HEK293 (cell line): ENCODE data around the gene ETS2.

Source experiments
- CTCF ChIA-PET: fragments of 350-600 bp; formaldehyde crosslinking; extraction: SDS; loops from one replicate; lab custom pipeline; 2021; ENCODE audit warnings: antibody characterized with exemption; lab: Yijun Ruan, JAX
- POLR2A ChIA-PET: fragments of 300-600 bp; formaldehyde crosslinking; extraction: SDS; loops from one replicate; lab custom pipeline; 2020; ENCODE audit warnings: antibody characterized with exemption, inconsistent platforms; lab: Yijun Ruan, JAX
- H3K27ac ChIP-seq: fragments of 200-500 bp; sonication (Bioruptor generic); 2 replicates; pipeline ENCODE4 v1.5.1; 2014; ENCODE audit warnings: low read depth, low read length, control low read depth, inconsistent platforms; ENCODE audit errors: extremely low read depth
- H3K36me3 ChIP-seq, 2 experiments: fragments of 200-500 bp in 1 of 2; sonication (Bioruptor generic) in 1 of 2; 1 replicate in 1 of 2; 2 replicates in 1 of 2; pipeline ENCODE4 v1.5.1; 2014 to 2017; ENCODE audit warnings: inconsistent platforms in 2 of 2, low read length in 2 of 2; ENCODE audit not compliant: control insufficient read depth in 2 of 2, insufficient read depth in 1 of 2
- H3K4me1 ChIP-seq: fragments of 200-500 bp; sonication (Bioruptor generic); 2 replicates; pipeline ENCODE4 v1.5.1; 2014; ENCODE audit warnings: mild to moderate bottlenecking, low read length, inconsistent platforms; ENCODE audit not compliant: control insufficient read depth, insufficient read depth
- H3K4me3 ChIP-seq: 2 replicates; pipeline ENCODE4 v1.5.1; 2011; ENCODE audit warnings: low read depth, mild to moderate bottlenecking, control low read depth, low read length, moderate library complexity
- H3K9me3 ChIP-seq: fragments of 200-500 bp; sonication (Bioruptor generic); 2 replicates; pipeline ENCODE4 v1.5.1; 2014; ENCODE audit warnings: low read depth, low read length, inconsistent platforms; ENCODE audit not compliant: control insufficient read depth, insufficient read depth
- EGR2 ChIP-seq: fragments of 450-650 bp; formaldehyde crosslinking; IDR thresholded peaks from 2 replicates; pipeline ENCODE4 v1.5.1; 2016; ENCODE audit warnings: low read depth, missing biosample characterization, missing genetic modification characterization
- FEZF1 ChIP-seq: fragments of 450-650 bp; formaldehyde crosslinking; IDR thresholded peaks from 2 replicates; pipeline ENCODE4 v1.5.1; 2016; ENCODE audit warnings: missing biosample characterization, missing genetic modification characterization
- GLI4 ChIP-seq: fragments of 450-650 bp; formaldehyde crosslinking; IDR thresholded peaks from 2 replicates; pipeline ENCODE4 v1.5.1; 2016; ENCODE audit warnings: missing biosample characterization, missing genetic modification characterization
- KLF16 ChIP-seq: fragments of 450-650 bp; formaldehyde crosslinking; IDR thresholded peaks from 2 replicates; pipeline ENCODE4 v1.5.1; 2017; ENCODE audit warnings: missing biosample characterization, missing genetic modification characterization
- KLF8 ChIP-seq: fragments of 450-650 bp; formaldehyde crosslinking; IDR thresholded peaks from 2 replicates; pipeline ENCODE4 v1.5.1; 2016; ENCODE audit warnings: missing biosample characterization, missing genetic modification characterization
- REPIN1 ChIP-seq: fragments of 450-650 bp; formaldehyde crosslinking; IDR thresholded peaks from 2 replicates; pipeline ENCODE4 v1.5.1; 2017; ENCODE audit warnings: missing biosample characterization, missing genetic modification characterization, low read depth
- SP7 ChIP-seq: fragments of 450-650 bp; formaldehyde crosslinking; IDR thresholded peaks from 2 replicates; pipeline ENCODE4 v1.5.1; 2016; ENCODE audit warnings: missing biosample characterization, missing genetic modification characterization
- ZBTB11 ChIP-seq: fragments of 450-650 bp; formaldehyde crosslinking; conservative IDR thresholded peaks from 2 replicates; pipeline ENCODE4 v1.5.1; 2016; ENCODE audit warnings: low read depth, missing biosample characterization, missing genetic modification characterization
- ZBTB17 ChIP-seq: fragments of 450-650 bp; formaldehyde crosslinking; IDR thresholded peaks from 2 replicates; pipeline ENCODE4 v1.5.1; 2016; ENCODE audit warnings: missing biosample characterization, missing genetic modification characterization
- ZBTB7A ChIP-seq: fragments of 450-650 bp; formaldehyde crosslinking; IDR thresholded peaks from 2 replicates; pipeline ENCODE4 v1.5.1; 2016; ENCODE audit warnings: low read depth, missing biosample characterization, missing genetic modification characterization
- ZFP69B ChIP-seq: fragments of 450-650 bp; formaldehyde crosslinking; IDR thresholded peaks from 2 replicates; pipeline ENCODE4 v1.5.1; 2016; ENCODE audit warnings: missing biosample characterization, missing genetic modification characterization
- ZIC2 ChIP-seq: fragments of 450-650 bp; formaldehyde crosslinking; IDR thresholded peaks from 2 replicates; pipeline ENCODE4 v1.5.1; 2016; ENCODE audit warnings: missing biosample characterization, missing genetic modification characterization
- ZNF138 ChIP-seq: fragments of 450-650 bp; formaldehyde crosslinking; IDR thresholded peaks from 2 replicates; pipeline ENCODE4 v1.5.1; 2016; ENCODE audit warnings: missing biosample characterization, missing genetic modification characterization, borderline replicate concordance
- ZNF140 ChIP-seq: fragments of 450-650 bp; formaldehyde crosslinking; IDR thresholded peaks from 2 replicates; pipeline ENCODE4 v1.5.1; 2016; ENCODE audit warnings: missing biosample characterization, missing genetic modification characterization
- ZNF184 ChIP-seq: fragments of 450-650 bp; IDR thresholded peaks from 2 replicates; pipeline ENCODE4 v1.5.1; 2018; ENCODE audit warnings: missing biosample characterization, mild to moderate bottlenecking, missing genetic modification characterization
- ZNF335 ChIP-seq: fragments of 450-650 bp; formaldehyde crosslinking; conservative IDR thresholded peaks from 2 replicates; pipeline ENCODE4 v1.5.1; 2016; ENCODE audit warnings: missing biosample characterization, missing genetic modification characterization
- ZNF488 ChIP-seq: fragments of 450-650 bp; formaldehyde crosslinking; IDR thresholded peaks from 2 replicates; pipeline ENCODE4 v1.5.1; 2016; ENCODE audit warnings: missing biosample characterization, missing genetic modification characterization
- ZNF544 ChIP-seq: fragments of 450-650 bp; formaldehyde crosslinking; IDR thresholded peaks from 2 replicates; pipeline ENCODE4 v1.5.0; 2017; ENCODE audit warnings: missing biosample characterization, missing genetic modification characterization
- ZNF561 ChIP-seq: fragments of 450-650 bp; IDR thresholded peaks from 2 replicates; pipeline ENCODE4 v1.5.1; 2018; ENCODE audit warnings: missing biosample characterization, missing genetic modification characterization, borderline replicate concordance
- ZNF610 ChIP-seq: fragments of 450-650 bp; formaldehyde crosslinking; IDR thresholded peaks from 2 replicates; pipeline ENCODE4 v1.5.1; 2016; ENCODE audit warnings: missing biosample characterization, missing genetic modification characterization, borderline replicate concordance
- ZNF658 ChIP-seq: fragments of 450-650 bp; formaldehyde crosslinking; IDR thresholded peaks from 2 replicates; pipeline ENCODE4; 2016; ENCODE audit warnings: missing biosample characterization, missing genetic modification characterization
- ZNF660 ChIP-seq: fragments of 450-650 bp; IDR thresholded peaks from 2 replicates; pipeline ENCODE4 v1.5.1; 2018; ENCODE audit warnings: missing biosample characterization, mild to moderate bottlenecking, missing genetic modification characterization
- ZSCAN16 ChIP-seq: fragments of 450-650 bp; formaldehyde crosslinking; IDR thresholded peaks from 2 replicates; pipeline ENCODE4 v1.5.1; 2016; ENCODE audit warnings: missing biosample characterization, missing genetic modification characterization
- TF ChIP-seq, protein P1 (sequence below): fragments of 450-650 bp; formaldehyde crosslinking; IDR thresholded peaks from 2 replicates; pipeline ENCODE4 v1.5.1; 2016; ENCODE audit warnings: missing biosample characterization, missing genetic modification characterization
- TF ChIP-seq, protein P2 (sequence below): fragments of 450-650 bp; formaldehyde crosslinking; IDR thresholded peaks from 2 replicates; pipeline ENCODE4 v1.5.1; 2016; ENCODE audit warnings: missing biosample characterization, missing genetic modification characterization

The ETS2 gene

DNA sequence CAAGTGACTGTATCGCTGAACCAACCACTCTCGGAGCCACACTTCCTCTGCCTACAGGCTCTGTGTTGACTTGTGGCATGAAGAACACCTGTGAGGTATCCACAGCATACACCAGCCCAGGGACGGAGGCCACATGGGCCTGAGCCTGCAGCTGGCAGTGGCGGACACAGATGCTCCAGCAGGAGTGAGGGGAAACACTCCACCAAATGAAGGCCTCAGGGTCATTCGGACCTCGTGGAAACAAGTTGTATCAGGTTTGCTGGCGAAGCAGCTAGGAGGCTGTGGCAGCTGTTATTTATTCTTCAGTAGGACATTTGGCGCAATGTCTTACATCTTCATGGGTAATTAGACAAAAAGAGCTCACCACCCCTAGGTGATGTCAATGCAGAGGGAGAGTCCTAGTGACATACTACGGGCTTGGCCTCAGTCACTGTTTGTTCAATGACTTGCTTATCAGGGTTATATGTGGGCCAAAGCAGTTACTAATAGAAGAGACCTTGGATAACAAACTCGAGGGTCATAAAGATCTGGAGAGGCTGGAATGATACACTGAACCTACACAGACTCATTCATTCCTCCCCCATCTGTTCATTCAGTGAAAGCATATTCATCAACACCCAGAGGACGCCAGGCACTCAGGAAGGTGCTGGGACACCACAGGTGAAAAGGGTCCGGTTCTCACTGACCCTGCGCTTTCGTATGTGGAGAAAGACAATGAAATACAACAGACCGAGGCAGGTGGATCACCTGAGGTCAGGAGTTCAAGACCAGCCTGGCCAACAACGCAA lies 11.6 kb upstream of the ETS2 start (continued):
- TF ChIP-seq, protein P1, sequence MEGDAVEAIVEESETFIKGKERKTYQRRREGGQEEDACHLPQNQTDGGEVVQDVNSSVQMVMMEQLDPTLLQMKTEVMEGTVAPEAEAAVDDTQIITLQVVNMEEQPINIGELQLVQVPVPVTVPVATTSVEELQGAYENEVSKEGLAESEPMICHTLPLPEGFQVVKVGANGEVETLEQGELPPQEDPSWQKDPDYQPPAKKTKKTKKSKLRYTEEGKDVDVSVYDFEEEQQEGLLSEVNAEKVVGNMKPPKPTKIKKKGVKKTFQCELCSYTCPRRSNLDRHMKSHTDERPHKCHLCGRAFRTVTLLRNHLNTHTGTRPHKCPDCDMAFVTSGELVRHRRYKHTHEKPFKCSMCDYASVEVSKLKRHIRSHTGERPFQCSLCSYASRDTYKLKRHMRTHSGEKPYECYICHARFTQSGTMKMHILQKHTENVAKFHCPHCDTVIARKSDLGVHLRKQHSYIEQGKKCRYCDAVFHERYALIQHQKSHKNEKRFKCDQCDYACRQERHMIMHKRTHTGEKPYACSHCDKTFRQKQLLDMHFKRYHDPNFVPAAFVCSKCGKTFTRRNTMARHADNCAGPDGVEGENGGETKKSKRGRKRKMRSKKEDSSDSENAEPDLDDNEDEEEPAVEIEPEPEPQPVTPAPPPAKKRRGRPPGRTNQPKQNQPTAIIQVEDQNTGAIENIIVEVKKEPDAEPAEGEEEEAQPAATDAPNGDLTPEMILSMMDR (tag by site-specific recombination): no peak
- TF ChIP-seq ZNF184 (tag by site-specific recombination): 0 out of 2 replicates have a peak, but pooled peaks have one; percentile 62
- no peak for TF ChIP-seq KLF16 (tag by site-specific recombination)
- TF ChIP-seq ZNF335 (tag by site-specific recombination): no peak
- no peak for TF ChIP-seq KLF8 (tag by site-specific recombination)
- no peak for TF ChIP-seq GLI4
- TF ChIP-seq ZBTB17: no peak
- TF ChIP-seq ZNF610 (tag by site-specific recombination): no peak
- no peak for TF ChIP-seq ZBTB11
- TF ChIP-seq ZBTB7A (tag by site-specific recombination): no peak
- TF ChIP-seq EGR2 (tag by site-specific recombination): peak; percentile 33; the same call in 1 of the 2 replicates
- TF ChIP-seq ZFP69B (tag by site-specific recombination): no peak
- TF ChIP-seq ZNF658 (tag by site-specific recombination): no peak
- no peak for TF ChIP-seq ZNF544 (tag by site-specific recombination)
- no peak for TF ChIP-seq ZNF140 (tag by site-specific recombination)
- TF ChIP-seq ZNF660 (tag by site-specific recombination): no peak
- TF ChIP-seq, all 188 proteins: peak for 7

DNA sequence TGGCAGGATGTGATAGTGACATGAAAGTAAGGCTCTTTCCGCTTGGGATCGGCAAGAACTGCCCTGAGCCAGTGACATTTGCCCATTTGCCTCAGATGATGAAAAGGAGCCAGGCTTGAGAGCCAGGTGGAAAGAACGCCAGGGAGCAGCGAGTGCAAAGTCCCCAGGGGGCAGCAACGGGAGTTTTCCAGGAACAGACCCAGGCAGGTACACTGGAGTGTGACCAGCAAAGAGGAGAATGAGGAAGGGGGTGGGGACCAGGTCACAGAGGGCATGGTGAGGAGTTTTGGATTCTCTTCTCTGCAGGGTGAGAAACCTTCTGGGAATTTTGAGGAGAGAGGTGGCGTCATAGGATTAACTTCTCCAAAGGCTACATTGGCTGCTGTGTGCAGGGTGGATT lies 10.8 kb upstream of the ETS2 start:
- POLR2A ChIA-PET: no interaction called here
- peaks cover 6% of the 10 kb centered on the region for H3K4me1 ChIP-seq
- H3K9me3 ChIP-seq: no peaks in the 10 kb centered on the region
- no peak overlapping the region for H3K4me3 ChIP-seq
- CTCF ChIA-PET: no interaction called here
- no peak overlapping the region for H3K27ac ChIP-seq
- TF ChIP-seq REPIN1 (no peak), ZNF138 (tag by site-specific recombination) (no peak), ZIC2 (tag by site-specific recombination) (peak; percentile 20; the same call in 1 of the 2 replicates), SP7 (no peak), ZNF488 (tag by site-specific recombination) (no peak), FEZF1 (no peak), ZSCAN16 (tag by site-specific recombination) (no peak), ZNF561 (tag by site-specific recombination) (no peak)
- TF ChIP-seq, protein P2, sequence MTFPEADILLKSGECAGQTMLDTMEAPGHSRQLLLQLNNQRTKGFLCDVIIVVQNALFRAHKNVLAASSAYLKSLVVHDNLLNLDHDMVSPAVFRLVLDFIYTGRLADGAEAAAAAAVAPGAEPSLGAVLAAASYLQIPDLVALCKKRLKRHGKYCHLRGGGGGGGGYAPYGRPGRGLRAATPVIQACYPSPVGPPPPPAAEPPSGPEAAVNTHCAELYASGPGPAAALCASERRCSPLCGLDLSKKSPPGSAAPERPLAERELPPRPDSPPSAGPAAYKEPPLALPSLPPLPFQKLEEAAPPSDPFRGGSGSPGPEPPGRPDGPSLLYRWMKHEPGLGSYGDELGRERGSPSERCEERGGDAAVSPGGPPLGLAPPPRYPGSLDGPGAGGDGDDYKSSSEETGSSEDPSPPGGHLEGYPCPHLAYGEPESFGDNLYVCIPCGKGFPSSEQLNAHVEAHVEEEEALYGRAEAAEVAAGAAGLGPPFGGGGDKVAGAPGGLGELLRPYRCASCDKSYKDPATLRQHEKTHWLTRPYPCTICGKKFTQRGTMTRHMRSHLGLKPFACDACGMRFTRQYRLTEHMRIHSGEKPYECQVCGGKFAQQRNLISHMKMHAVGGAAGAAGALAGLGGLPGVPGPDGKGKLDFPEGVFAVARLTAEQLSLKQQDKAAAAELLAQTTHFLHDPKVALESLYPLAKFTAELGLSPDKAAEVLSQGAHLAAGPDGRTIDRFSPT (tag by site-specific recombination): no peak
- H3K36me3 ChIP-seq: no peaks in the 10 kb centered on the region
